OCI-LY3 (cell line): ENCODE measurements around the gene PLAAT2.
"Not testable (repeated sequence)": the region's sequence is repeated elsewhere in the genome, so short reads cannot be mapped to it uniquely, and the experiment has no call there.

Source experiments
- H2AFZ ChIP-seq: fragments of 200-600, 300-600 bp; shearing (Covaris generic); 2 replicates; pipeline ENCODE4 v1.6.0; 2014; ENCODE audit warnings: antibody characterized with exemption, low read depth, low read length
- H3K27ac ChIP-seq: fragments of 200-600, 300-600 bp; sonication (generic); 2 replicates; pipeline ENCODE4 v1.5.1; 2014; ENCODE audit warnings: mild to moderate bottlenecking, low read length, moderate library complexity, mixed read lengths
- H3K27me3 ChIP-seq: fragments of 200-600, 300-600 bp; sonication (generic); 2 replicates; pipeline ENCODE4 v1.6.1; 2014; ENCODE audit warnings: low read depth, low read length, mixed read lengths
- H3K36me3 ChIP-seq: fragments of 200-600, 300-600 bp; sonication (generic); replicated peaks from 2 replicates; pipeline ENCODE3; 2014; ENCODE audit warnings: low read depth, low read length, mixed read lengths
- H3K4me1 ChIP-seq: fragments of 300-600, 200-600 bp; sonication (generic); 2 replicates; pipeline ENCODE4 v1.6.1; 2014; ENCODE audit warnings: low read length, mixed read lengths
- H3K4me2 ChIP-seq: fragments of 200-600, 300-600 bp; sonication (generic); 2 replicates; pipeline ENCODE4 v1.6.1; 2014; ENCODE audit warnings: low read length, mixed read lengths
- H3K4me3 ChIP-seq: fragments of 300-600, 200-600 bp; sonication (generic); 2 replicates; pipeline ENCODE4 v1.5.1; 2014; ENCODE audit warnings: antibody characterized with exemption, mild to moderate bottlenecking, low read length, moderate library complexity
- H3K79me2 ChIP-seq: fragments of 300-600, 200-600 bp; shearing (Covaris generic); 2 replicates; pipeline ENCODE4 v1.6.1; 2014; ENCODE audit warnings: mild to moderate bottlenecking, low read length, mixed read lengths
- H3K9ac ChIP-seq: fragments of 300-600, 200-600 bp; shearing (Covaris generic); 2 replicates; pipeline ENCODE4 v1.6.0; 2014; ENCODE audit warnings: mild to moderate bottlenecking, low read length, moderate library complexity
- H3K9me3 ChIP-seq: fragments of 200-600, 300-600 bp; shearing (Covaris generic); 2 replicates; pipeline ENCODE4 v1.6.1; 2014; ENCODE audit warnings: low read length, mixed read lengths; ENCODE audit not compliant: insufficient read depth
- H4K20me1 ChIP-seq: fragments of 200-600, 300-600 bp; sonication (generic); 2 replicates; pipeline ENCODE4 v1.6.1; 2016; ENCODE audit warnings: low read length, mixed read lengths; ENCODE audit not compliant: insufficient read depth
- EZH2phosphoT487 ChIP-seq: fragments of 200-600 bp; shearing (Covaris generic); IDR thresholded peaks from 2 replicates; pipeline ENCODE4 v1.6.1; 2018; ENCODE audit warnings: antibody characterized with exemption, mixed run types, low read depth
- TF ChIP-seq, protein P1 (sequence below): fragments of 200-600, 300-600 bp; sonication (generic); IDR thresholded peaks from 2 replicates; pipeline ENCODE4 v1.5.1; 2014; ENCODE audit warnings: antibody characterized with exemption, low read length, low read depth

PLAAT2 gene

DNA sequence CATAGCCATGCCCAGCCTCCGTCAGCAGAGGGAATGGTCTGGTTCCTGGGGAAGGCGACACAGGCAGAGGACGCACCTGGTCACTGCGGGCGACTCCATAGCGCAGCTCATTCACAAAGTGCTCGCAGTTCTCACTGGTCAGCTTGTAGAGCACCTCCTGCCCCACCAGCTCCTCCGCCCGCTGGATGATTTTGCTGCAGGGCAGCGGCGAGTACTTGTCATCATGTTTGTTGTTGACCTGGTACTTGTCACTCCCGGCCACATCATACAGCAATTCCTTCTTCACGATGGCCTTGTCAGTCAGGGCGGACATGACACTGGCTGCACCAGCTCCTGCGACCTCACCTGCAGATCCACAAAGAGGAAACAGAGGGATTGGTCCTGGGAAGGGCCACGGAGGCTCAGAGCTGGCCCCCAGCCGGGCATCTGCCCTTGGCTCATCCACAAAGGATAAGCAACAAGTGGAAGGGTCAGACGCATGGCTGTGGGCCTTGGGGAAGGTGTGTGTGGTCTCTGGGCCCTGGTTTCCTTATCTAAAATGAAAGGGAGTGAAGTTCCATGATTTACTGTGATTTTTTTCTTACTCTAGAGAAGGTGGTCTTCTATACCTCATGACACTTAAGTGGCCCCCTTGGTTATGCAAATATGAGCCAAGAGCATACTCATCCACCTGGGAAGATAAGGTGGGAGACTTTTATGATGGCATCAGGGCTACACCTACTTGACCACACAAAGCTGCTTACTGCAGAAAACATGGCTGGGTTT is 27.0 kb upstream of the PLAAT2 start:
- Histone ChIP-seq H3K27me3 (no peaks in the 10 kb centered on the region), H3K27ac (no peak overlapping the region), H3K4me2 (no peak overlapping the region), H3K4me1 (peaks cover 9% of the 10 kb centered on the region), H3K9ac (no peak overlapping the region), H4K20me1 (no peaks in the 10 kb centered on the region), H3K9me3 (no peaks in the 10 kb centered on the region), H3K4me3 (no peak overlapping the region), H3K36me3 (no peaks in the 10 kb centered on the region), H2AFZ (no peak overlapping the region), H3K79me2 (no peaks in the 10 kb centered on the region)
- TF ChIP-seq EZH2phosphoT487: no peak
- TF ChIP-seq, protein P1, sequence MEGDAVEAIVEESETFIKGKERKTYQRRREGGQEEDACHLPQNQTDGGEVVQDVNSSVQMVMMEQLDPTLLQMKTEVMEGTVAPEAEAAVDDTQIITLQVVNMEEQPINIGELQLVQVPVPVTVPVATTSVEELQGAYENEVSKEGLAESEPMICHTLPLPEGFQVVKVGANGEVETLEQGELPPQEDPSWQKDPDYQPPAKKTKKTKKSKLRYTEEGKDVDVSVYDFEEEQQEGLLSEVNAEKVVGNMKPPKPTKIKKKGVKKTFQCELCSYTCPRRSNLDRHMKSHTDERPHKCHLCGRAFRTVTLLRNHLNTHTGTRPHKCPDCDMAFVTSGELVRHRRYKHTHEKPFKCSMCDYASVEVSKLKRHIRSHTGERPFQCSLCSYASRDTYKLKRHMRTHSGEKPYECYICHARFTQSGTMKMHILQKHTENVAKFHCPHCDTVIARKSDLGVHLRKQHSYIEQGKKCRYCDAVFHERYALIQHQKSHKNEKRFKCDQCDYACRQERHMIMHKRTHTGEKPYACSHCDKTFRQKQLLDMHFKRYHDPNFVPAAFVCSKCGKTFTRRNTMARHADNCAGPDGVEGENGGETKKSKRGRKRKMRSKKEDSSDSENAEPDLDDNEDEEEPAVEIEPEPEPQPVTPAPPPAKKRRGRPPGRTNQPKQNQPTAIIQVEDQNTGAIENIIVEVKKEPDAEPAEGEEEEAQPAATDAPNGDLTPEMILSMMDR: no peak

DNA sequence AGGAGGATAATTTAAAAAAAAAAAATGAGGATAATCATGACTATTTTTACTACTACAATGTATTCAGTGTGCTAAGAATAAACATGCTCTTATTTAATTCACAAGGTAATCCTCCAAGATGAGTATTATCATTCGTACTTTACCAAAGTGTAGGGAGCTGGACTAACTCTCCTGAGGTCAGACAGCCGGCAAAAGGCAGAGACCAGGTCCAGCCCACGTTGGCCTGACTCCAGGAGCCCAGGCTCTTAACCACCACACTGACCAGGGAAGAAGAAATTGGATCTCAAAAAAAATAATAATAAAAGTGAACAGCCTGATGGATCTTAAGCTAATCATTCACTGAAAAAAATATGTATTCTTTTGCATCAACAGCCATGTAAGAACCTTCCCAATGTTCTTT is 25.8 kb upstream of the PLAAT2 start:
- no peaks in the 10 kb centered on the region for H3K9me3 ChIP-seq
- no peak overlapping the region for H3K4me2 ChIP-seq
- H3K79me2 ChIP-seq: no peaks in the 10 kb centered on the region
- H3K36me3 ChIP-seq: no peaks in the 10 kb centered on the region
- no peak overlapping the region for H3K9ac ChIP-seq
- peaks cover 2% of the 10 kb centered on the region for H3K4me1 ChIP-seq
- H3K27ac ChIP-seq: no peak overlapping the region
- no peak overlapping the region for H3K4me3 ChIP-seq
- H4K20me1 ChIP-seq: no peaks in the 10 kb centered on the region
- no peak overlapping the region for H2AFZ ChIP-seq
- H3K27me3 ChIP-seq: no peaks in the 10 kb centered on the region
- TF ChIP-seq EZH2phosphoT487: no peak
- TF ChIP-seq, protein P1: no peak

DNA sequence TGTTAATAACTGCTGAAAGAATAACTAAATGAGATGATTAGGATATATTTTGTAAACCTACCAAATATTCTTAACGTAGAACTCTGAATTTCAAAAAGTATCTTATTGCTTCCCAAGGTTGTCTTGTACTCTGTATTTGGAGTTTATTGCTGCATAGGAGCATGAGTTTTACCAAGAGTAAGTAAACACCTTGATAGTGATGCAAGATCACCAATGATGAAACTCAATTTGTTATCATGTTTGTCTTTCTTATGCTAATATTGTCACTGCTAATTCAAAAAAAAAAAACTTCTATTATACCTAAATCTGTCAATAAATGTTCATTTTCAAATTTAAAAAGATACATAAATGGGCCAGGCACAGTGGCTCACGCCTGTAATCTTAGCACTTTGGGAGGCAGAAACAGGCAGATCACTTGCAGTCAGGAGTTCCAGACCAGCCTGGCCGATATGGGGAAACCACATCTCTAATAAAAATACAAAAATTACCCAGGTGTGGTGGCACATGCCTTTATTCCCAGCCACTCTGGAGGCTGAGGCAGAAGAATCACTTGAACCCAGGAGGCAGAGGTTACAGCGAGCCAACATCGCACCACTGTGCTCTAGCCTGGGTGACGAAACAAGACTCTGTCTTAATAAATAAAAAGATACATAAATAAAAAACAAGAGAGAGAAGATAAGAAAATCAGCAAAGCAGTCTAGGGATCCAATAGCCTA is 23.4 kb upstream of the PLAAT2 start:
- Histone ChIP-seq H3K4me2 (no peak overlapping the region), H3K4me1 (no peaks in the 10 kb centered on the region), H3K27ac (no peak overlapping the region), H3K9me3 (no peaks in the 10 kb centered on the region), H3K79me2 (no peaks in the 10 kb centered on the region), H3K4me3 (no peak overlapping the region), H4K20me1 (no peaks in the 10 kb centered on the region), H3K27me3 (no peaks in the 10 kb centered on the region), H2AFZ (no peak overlapping the region), H3K9ac (no peak overlapping the region), H3K36me3 (no peaks in the 10 kb centered on the region)
- TF ChIP-seq, protein P1: no peak
- TF ChIP-seq EZH2phosphoT487: no peak

DNA sequence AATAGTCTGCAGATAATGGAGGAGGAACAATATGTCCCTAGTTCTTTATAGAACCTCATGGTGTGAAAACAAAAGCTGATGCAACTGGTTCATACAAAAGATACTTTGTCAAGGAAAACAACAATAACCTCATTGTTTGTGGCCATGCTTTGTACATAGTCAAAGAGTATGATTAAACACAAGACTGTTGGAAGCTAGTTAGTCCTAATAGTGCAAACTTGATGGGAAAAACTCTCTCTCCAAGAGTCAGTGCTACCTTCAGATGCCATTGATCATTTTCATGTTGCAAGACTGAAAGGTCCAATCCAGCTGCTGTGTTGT is 20.1 kb upstream of the PLAAT2 start:
- peaks cover 4% of the 10 kb centered on the region for H3K36me3 ChIP-seq
- no peak overlapping the region for H3K27ac ChIP-seq
- TF ChIP-seq EZH2phosphoT487: no peak
- TF ChIP-seq, protein P1: no peak
- 0 out of 2 replicates have a peak, but pooled peaks cover 4% of the 10 kb centered on the region for H3K9me3 ChIP-seq
- no peaks in the 10 kb centered on the region for H3K79me2 ChIP-seq
- H3K4me3 ChIP-seq: no peak overlapping the region
- no peak overlapping the region for H3K9ac ChIP-seq
- no peak overlapping the region for H2AFZ ChIP-seq
- H4K20me1 ChIP-seq: no peaks in the 10 kb centered on the region
- H3K27me3 ChIP-seq: no peaks in the 10 kb centered on the region
- H3K4me1 ChIP-seq: no peaks in the 10 kb centered on the region
- H3K4me2 ChIP-seq: no peak overlapping the region

DNA sequence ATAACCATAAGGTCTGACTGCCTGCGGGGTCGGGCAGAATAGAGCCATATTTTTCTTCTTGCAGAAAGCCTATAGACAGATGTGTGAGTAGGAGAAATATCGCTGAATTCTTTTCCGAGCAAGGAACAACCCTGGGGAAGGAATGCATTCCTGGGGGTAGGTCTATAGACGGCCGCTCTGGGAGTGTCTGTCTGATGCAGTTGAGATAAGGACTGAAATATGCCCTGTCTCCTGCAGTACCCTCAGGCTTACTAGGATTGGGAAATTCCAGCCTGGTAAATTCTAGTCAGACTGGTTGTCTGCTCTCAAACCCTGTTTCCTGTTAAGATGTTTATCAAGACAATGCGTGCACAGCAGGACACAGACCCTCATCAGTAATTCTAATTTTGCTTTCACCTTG is 18.0 kb upstream of the PLAAT2 start:
- not testable (repeated sequence) for H4K20me1 ChIP-seq, H3K27ac ChIP-seq, H3K4me3 ChIP-seq, H3K27me3 ChIP-seq, H3K9me3 ChIP-seq, H3K9ac ChIP-seq, H3K4me1 ChIP-seq, H3K79me2 ChIP-seq, H3K36me3 ChIP-seq, H2AFZ ChIP-seq, H3K4me2 ChIP-seq

DNA sequence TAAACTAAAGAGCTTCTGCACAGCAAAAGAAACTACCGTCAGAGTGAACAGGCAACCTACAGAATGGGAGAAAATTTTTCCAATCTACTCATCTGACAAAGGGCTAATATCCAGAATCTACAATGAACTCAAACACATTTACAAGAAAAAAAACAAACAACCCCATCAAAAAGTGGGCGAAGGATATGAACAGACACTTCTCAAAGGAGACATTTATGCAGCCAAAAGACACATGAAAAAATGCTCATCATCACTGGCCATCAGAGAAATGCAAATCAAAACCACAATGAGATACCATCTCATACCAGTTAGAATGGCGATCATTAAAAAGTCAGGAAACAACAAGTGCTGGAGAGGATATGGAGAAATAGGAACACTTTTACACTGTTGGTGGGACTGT is 15.7 kb upstream of the PLAAT2 start:
- not testable (repeated sequence) for H3K4me1 ChIP-seq, H2AFZ ChIP-seq, H3K27ac ChIP-seq, H3K27me3 ChIP-seq, H3K36me3 ChIP-seq, H4K20me1 ChIP-seq, H3K4me3 ChIP-seq, H3K9me3 ChIP-seq, H3K4me2 ChIP-seq, H3K9ac ChIP-seq, H3K79me2 ChIP-seq
